GM21576 (cell line): ENCODE results near the gene CES5A.
"Not testable (repeated sequence)": the region's sequence is repeated elsewhere in the genome, so short reads cannot be mapped to it uniquely, and the experiment has no call there.

Source experiments
- ATAC-seq: cut with Tn5 transposase; IDR thresholded peaks from one replicate; pipeline ENCODE4 v1.9.1; 2021; ENCODE audit warnings: mild to moderate bottlenecking, moderate library complexity; ENCODE audit not compliant: unreplicated experiment

Gene CES5A, protein sequence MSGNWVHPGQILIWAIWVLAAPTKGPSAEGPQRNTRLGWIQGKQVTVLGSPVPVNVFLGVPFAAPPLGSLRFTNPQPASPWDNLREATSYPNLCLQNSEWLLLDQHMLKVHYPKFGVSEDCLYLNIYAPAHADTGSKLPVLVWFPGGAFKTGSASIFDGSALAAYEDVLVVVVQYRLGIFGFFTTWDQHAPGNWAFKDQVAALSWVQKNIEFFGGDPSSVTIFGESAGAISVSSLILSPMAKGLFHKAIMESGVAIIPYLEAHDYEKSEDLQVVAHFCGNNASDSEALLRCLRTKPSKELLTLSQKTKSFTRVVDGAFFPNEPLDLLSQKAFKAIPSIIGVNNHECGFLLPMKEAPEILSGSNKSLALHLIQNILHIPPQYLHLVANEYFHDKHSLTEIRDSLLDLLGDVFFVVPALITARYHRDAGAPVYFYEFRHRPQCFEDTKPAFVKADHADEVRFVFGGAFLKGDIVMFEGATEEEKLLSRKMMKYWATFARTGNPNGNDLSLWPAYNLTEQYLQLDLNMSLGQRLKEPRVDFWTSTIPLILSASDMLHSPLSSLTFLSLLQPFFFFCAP

DNA sequence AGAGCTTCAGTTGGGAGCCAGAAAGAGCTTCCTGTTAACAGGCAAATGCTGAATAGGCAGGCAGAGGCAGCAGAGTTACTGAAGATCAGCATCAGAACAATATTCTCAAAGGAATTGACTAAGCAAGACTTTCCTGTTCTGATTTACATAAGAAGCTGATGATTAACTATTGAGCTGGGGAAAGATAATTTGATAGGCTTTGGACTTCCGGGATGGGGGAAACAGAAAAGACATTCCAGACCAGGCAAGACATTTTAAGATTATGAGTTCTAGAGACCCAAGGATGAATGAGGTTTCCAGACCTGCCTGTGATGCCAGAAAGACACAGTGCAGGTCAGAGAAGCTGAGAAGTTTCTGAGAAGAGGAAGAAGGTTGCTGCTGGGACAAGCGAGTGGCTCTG is at the start of gene CES5A:
Gene CES5A (minus strand): TSS at position 101 of the 400 bp plus-strand sequence. CDS start 152 bp downstream, outside the sequence.
- ATAC-seq: no peak

GRCh38 chr16:55922662-55923061 is 47.5 kb upstream of the CES5A start:
- no peak for ATAC-seq

DNA sequence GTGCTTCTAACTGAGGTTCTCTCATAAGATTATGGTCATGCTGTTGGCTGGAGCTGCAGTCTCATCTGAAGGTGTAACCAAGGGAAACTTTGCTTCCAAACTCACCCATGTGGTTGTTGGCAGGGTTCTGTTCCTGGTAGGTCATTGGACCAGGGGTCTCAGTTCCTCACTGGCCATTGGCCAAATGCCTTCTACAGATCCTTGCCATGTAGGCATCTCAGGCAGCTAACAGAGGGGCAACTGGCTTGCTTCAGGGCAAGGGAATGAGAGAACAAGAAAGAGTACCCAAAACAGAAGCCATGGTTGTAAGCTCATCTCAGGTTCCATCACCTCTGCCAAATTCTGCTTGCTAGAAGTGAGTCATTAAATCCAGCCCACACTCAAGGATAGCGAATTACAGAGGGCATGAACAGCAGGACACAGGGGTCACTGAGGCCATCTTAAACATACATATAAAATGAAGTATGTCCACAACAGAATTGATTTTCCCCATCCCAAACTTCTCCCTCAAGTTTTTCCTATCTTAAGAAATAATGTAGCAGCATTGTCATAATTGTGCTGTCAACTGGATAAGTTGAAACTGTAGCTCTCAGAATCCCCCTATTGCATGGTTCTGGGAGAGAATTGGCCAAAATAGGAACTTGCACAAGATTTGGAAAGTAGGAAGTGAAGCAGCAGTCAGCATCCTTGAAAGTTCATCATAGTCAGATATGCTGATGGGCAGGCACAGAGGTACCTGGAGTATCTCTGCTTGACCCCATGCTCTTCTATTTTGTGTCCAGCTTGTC is 42.4 kb upstream of the CES5A start:
- ATAC-seq: no peak

GRCh38 chr16:55915096-55915827 is 40.1 kb upstream of the CES5A start:
- ATAC-seq: no peak

DNA sequence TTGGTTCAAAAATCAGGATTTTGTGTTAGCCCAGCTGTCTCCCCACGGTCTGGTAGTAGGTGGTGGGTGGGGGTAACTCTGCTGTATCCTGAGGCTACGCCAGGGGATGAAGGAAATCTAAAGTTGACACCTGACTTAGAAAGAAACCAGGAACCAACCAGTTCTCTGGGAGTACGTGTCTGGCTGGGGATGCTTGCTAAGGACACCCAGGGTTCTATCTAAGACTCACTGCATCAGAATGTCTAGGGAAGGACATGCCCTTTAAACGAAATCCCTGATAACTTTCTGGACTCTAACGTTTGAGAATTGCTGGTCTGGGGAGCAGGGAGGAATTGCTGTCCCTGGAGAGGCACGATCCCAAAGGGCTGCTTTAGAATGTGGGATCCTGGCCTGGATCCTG is 39.2 kb upstream of the CES5A start:
- ATAC-seq: no peak

DNA sequence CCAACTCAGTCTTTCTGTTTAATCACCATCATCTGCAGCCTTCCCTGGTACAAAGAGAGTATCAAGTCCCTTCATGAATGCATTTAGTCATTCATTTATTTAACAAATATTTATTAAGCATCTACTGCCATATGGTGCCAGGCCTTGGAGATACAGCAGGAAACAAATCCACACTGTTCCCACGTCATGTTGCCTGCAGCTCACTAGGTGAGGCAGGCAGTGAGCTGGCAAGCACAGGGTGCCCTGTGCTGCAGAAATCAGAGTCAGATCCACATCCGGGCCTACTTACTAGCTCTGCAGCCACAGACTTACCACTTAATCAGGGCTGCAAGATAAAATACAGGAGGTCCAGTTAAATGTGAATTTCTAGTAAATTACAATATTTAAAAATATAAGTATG is 38.5 kb upstream of the CES5A start:
- no peak for ATAC-seq

- ATAC-seq: not testable (repeated sequence)
Measured at GRCh38 chr16:55913121-55913520, 37.9 kb upstream of the CES5A start.

- no peak for ATAC-seq
Measured at GRCh38 chr16:55912022-55912421, 36.8 kb upstream of the CES5A start.

- no peak for ATAC-seq
Measured at GRCh38 chr16:55911616-55912015, 36.4 kb upstream of the CES5A start.

GRCh38 chr16:55909876-55910275 is 34.7 kb upstream of the CES5A start:
- no peak for ATAC-seq

- no peak for ATAC-seq
Measured at GRCh38 chr16:55908641-55909040, 33.5 kb upstream of the CES5A start.

DNA sequence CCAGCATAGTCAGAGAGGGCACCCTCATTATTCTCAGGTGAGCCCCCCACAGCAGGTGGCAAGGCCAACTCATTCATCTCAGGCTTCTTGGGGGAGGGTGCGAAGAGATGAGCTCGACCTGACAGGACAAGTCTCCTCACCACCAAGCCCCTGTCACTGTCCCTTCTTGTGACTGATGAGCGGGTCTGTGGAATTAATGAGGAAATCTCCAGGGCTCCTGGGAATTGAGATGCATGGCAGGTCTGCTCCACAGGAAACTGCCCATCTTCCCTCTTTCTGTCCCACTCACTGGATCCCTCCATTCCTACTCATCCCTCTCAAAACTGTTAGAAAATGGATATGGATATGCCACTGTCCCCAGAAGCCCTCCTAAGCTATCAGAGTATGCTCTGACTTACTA is 32.5 kb upstream of the CES5A start:
- ATAC-seq: no peak

DNA sequence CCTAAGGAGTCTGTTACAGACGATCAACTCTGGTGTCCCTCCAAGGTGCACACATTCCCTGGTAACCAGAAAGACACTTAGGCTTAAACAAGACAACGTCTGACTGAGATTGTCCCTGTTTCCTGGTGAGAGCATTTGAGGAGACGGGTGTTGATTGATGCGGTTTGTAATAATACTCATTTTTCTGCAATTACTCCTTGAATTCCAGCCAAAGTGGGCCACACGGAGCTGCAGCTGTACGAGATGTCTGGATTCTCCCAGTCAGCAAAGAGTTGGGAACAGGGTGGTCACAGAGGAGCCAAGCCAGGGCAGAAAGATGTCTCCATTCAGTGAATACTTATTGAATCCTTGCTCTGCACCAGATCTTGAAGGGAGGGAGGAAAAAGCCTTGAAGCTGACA is 30.9 kb upstream of the CES5A start:
- no peak for ATAC-seq

DNA sequence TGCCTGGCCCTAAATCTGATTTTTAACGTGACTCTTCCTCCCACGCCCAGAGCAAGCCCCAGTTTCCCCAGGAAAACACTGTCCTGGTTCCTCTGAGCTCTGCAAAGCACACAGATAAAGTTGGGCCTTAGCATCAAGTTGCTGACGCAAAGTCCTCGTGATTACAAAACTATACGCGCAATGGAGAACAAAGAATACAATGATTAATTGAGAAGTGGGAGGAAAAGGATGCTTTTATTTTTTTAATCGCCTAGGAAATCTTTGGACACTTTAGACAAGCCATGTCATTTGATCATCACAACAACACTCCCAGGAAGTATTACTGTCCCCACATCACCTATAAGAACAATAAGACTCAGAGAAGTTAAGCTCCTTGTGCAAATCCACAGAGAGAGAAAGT is 30.5 kb upstream of the CES5A start:
- ATAC-seq: no peak

GRCh38 chr16:55901566-55902217 is 26.5 kb upstream of the CES5A start:
- no peak for ATAC-seq

DNA sequence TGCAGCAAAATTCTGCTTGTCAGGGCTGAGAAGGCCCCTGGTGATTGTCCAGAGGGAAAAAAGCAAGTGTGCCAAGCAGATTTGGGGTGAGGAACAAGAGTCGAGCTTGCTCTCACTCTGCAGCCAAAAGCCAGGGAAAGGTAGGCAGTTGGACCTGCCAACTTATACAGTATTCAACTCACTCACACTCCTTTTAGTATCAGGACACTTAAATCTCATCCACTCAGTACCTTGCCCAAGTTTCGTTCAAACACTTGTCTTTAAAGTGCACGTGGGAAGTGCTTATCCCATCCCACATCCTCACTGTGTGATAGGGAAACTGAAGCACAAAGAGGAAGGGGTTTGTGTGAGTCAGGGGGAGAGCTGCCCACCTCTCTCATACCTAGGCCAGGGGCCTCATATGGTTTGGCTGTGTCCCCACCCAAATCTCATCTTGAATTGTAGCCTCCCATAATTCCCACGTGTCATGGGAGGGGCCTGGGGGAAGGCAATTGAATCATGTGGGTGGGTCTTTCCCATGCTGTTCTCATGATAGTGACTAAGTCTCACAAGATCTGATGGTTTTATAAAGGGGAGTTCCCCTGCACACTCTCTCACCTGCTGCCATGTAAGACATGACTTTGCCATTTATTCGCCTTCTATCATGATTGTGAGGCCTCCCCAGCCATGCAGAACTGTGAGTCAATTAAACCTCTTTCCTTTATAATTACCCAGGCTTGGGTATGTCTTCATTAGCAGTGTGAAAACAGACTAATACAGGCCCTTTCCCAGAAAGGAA is 25.6 kb upstream of the CES5A start:
- ATAC-seq: no peak

GRCh38 chr16:55899857-55900256 is 24.7 kb upstream of the CES5A start:
- no peak for ATAC-seq

DNA sequence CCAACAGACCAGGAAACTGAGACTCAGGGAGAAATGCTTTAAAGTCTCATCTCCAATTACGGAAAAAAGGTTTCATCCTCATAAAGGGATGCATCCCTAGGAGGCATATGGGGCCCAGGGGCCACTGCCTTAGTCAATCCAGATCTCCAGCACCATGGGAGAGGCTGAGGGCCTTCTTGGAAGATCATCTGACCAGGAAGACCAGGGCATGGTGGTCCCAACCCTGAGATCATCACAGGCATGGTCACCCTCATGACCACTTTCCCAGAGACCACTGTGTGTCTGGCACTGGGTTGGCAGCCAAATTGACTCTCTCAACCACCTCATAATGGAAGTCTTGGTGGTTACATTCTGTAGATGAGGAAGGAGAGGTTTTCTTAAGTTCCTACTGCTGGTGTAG is 23.4 kb upstream of the CES5A start:
- ATAC-seq: no peak

- ATAC-seq: no peak
Measured at GRCh38 chr16:55892821-55893220, 17.6 kb upstream of the CES5A start.

GRCh38 chr16:55889518-55889917 is 14.3 kb upstream of the CES5A start:
- ATAC-seq: no peak
